GM18873 (cell line): Measurements from ENCODE around the gene DOK5.
A peak's percentile ranks its signal among the peaks of the same experiment; 100 is the strongest.

Experiments used
- ATAC-seq: cut with Tn5 transposase; IDR thresholded peaks from one replicate; pipeline ENCODE4 v1.9.1; 2021; ENCODE audit warnings: mild to moderate bottlenecking, moderate library complexity, moderate number of reproducible peaks; ENCODE audit not compliant: unreplicated experiment, low FRiP score

DOK5 gene

DNA sequence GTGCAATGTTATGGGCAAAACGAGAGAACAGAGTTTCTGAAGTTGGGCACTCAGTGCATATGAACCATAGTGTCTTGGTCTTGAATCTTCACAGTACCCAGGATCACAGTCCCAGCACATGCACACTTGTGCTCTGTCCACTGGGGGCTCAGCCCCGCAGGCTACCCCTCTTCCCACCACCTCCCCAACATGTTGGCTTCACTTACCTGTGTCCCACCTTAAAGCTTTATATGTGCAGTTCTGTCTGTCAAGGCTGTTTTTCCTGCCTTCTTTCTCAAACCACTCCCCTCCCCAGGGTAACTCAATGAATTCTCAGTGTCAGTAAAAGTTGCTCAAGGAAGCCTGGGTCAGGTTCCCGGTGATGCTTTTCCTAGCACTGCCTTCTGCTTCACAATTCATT lies 129.9 kb downstream of the DOK5 start:
- no peak for ATAC-seq

DNA sequence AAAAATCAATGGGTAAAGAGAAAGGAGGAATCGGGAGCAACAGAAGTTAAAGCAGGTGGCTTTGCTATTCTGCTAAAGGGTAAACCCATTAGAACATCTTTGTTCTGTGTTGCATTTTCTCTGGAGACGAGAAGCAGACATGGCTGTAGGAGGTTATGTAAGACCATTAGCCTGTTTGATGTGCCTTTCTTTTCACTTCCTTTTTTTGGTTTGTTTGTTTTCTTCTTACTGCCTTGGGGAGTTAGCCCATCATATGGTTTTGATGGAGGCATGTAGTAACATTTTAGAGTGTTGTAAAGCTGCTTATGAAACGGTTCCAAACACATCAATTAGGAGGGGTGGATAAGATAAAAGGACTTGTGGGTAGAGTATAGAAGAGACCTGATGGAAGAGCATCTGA lies 131.0 kb downstream of the DOK5 start:
- no peak for ATAC-seq

DNA sequence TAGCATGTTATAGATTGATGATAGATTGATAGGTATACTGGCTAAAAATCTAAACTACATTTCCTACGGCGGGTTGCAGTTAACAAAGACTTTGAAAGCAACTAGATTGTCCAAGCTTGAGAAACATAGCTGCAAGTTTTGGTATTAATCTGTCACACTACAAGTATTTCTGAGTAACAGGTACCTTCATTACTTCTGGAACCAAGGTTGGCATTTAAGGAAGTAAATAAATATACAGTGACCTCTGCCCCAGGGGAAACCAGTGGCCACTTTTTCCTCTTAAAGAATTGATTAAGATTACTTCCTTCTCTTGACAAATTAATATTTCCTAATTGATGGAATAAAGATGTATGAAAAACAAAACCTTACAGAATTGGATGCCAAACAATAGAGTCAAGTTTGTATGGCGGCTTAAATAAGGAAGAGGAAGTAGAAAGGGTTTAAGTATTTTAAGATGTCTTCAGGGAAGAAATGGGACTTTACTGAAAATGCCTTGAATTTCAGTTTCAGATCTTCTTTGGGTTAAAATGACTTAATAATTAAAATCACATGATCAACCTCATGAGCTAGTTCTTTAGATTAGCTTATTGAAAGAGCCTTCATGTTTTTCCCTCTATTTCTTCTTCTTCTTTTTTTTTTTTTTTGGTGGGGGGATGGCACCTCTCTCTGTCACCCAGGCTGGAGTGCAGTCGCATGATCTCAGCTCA lies 132.8 kb downstream of the DOK5 start:
- no peak for ATAC-seq

DNA sequence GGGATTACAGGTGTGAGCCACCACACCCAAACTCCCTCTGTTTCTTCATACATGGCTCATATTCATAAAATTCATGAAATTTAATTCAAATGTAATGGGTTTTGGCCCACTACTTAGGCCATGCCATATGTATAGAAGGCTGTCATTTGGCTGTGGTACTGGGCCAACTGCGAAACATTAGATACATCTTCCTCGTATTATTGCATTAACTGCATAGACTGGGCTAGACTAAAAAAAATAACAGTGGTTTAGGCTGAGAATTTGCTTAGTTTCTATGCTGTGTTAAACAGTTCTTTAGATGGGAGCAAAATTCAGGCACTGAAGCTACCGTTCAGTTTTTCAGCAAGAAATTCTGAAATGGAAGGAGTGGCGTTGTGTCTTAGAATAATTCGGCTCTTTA lies 133.6 kb downstream of the DOK5 start:
- no peak for ATAC-seq

DNA sequence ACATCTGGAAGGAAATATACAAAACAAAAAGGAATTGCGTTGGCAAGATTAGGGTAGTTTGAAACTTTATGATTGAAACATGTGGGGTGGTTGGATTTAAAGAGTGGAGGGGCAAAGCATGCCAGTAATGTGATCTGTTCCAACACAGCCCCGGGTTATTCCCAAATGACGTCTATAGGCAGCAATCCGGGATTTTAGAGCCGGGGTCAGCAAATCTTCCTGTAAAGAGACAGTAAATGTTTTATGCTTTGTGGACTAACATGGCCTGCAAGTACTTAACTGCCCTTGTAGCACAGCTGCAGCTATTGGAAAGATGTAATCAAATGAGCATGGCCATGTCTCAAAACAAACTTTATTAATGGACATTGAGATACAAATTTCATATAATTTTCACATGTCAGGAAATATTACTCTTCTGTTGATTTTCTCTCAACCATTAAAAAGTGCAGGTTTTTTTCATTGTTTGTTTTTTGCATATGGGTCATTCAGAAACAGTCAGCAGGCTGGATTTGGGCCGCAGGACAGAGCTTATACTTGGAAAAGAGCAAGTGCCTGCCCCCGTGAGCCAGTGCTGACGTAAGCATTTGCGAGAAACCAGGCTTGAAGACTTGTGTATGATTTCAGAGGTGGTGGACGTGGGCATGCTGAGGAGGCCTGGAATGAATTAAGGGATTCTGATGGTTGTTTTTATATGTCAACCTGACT lies 136.5 kb downstream of the DOK5 start:
- ATAC-seq: no peak

DNA sequence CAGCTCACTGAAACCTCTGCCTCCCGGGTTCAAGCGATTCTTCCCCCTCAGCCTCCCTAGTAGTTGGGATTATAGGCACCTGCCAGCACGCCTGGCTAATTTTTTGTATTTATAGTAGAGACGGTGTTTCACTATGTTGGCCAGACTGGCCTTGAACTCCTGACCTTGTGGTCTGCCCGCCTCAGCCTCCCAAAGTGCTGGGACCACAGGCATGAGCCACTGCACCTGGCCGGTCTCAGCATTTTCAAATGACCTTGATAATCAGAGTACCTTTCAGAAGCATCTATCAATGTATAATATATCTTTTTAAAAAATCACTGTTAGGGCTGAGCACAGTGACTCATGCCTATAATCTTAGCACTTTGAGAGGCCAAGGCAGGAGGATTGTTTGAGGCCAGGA lies 143.0 kb downstream of the DOK5 start:
- ATAC-seq: no peak

DNA sequence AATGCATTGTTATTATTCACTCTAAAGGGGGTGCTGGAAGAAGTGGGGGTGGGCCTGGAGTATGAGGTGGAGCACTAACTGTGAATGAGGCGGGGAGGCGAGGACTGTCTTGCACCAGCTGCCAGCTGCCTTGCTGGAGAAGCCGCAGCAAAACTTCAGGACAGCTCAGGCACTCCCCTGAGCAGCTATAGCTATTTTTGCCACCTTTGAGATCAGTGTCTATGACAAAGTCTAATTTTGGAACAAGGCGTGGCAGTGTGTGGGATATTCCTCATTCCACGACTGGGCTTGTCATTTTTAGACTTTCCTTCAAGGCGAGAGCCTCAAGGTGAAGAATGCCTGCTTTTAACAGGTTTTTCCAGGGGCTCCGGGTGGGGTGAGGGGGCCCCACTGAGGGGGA lies 143.8 kb downstream of the DOK5 start:
- no peak for ATAC-seq

DNA sequence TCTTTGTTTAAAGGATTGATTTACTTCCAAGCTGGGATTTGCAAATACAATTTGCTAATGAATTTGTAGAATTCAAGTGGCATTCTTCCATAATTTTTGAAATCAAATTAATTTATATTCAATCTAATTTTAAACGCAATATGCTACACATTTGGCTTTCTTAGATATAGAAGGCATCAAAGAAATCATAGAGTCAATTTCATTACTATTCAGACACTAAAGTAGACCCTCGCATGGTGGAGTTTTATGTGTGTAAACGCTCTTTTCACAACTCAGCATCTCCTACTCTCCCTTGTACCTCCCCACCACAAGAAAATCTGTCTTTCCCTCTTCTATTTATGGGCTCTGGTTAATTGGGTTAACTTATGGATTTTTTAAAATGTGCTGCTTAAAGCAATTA lies 144.3 kb downstream of the DOK5 start:
- no peak for ATAC-seq

DNA sequence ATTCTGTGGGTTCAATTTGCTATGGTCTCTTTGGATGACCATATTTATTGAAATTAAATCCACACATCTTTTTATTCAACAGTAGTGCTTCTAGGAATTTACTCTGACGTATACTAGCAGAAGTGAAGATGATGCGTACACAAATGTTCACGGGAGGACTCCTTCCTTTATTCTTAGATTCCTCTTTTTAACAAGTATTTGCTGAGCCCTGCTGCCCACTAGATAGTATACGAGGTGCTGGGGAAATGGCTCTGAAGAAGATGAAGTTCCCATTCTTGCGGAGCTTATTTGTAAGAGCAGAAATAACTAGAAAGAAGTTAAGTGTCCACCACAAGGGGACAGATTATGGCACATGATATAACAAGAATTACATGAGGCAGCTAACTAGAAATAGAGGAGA lies 145.2 kb downstream of the DOK5 start:
- ATAC-seq: no peak

DNA sequence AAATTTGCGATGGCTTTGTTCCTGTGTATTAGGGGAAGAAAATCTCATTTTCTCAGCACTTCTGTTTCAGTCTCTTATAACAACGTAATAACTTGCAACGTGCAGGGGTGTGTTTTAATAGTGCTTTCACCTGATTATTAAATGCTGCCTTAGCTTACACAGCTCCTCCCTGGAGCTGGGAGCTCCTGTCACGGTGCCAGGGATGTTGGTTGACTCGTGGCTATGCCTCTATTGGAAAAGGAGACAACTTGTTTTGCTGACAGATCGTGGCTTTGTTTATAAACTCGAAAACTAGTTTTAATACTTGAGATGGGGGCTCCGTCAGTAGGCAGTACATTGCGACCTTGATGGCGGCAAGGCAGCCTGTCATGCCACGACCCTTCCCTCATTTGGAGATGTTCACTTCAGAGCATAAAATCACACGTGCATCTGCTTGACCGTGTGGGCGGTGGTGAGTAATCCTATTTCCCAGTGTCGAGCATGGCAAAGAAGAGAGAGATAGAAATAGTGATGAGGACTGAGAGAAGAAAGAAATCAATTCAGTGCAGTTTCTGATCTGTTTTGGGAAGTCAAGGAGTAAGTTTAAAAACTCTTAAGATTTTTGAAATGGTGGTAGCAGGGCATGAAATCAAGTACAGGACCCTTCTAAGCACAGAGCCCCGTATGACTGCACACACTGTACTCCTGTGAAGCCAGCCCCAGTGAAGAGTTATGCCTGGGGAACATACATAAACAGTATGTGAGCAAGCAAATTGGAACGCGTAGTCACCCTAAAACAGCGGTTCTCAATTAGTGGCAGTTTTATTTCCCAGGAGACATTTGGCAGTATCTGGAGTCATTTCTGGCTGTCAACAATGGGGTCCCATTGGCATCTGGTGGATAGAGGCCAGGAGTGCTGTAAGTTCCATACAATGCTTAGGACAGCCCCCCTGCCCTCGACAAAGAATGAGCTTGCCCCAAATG lies 147.2 kb downstream of the DOK5 start:
- ATAC-seq: no peak

DNA sequence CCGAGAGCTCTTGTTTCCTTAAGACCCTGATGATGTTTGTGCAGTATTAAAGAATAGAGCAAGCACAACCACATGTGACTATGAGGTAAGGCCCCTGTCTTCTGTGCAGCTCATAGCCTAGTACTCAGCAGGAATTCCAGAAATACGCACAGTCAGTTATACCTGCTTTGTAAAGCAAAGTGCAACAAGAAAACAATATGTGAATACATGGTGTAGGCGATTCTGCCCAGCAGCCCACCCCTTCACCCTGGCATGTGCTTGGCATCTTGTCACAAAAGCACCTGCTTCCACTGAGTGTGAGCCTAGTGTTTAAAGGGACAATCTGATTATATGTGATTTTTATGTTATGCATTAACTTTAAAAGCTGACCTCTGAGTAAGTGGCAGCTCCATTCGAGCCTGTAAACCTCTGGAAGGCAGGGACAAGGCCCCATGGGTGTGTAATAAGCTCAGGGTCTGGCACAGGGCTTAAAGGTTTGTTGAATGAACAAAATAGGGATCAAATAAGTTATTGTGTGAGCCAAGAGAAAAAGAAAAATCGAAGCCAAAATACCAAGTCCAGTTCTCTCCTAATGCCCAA lies 148.7 kb downstream of the DOK5 start:
- ATAC-seq: no peak

DNA sequence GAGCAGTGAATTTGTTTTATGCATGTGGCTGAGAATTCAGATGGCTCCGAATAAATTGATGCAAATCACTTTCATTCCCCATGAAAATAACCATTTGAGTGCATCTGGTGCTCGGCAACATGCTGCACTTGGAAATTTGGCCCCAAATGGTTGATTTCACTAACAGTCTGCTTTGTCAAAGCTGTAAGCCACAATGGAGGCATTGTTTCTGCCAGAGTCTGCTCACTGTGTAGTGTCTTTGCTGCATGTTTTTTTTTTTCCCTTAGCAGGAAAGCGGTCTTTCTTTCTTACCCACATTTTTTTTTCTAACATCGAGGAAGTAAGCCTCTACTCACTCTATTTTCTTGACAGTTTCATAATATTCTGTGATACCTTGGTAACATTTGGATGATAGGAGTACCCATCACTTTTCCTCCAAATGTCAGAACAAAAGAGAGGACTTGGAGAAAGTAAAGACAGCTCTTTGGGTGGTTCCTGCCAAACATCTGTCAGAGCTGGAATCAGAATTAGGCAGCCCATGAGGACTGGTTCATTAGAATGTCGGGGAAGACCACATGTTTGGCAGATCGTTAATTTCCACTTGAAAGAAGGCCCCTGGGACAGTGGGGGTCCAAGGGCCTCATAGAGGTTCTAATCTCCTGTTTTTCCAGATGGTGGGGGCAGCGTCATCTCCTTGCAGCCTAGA lies 149.5 kb downstream of the DOK5 start:
- ATAC-seq: no peak

DNA sequence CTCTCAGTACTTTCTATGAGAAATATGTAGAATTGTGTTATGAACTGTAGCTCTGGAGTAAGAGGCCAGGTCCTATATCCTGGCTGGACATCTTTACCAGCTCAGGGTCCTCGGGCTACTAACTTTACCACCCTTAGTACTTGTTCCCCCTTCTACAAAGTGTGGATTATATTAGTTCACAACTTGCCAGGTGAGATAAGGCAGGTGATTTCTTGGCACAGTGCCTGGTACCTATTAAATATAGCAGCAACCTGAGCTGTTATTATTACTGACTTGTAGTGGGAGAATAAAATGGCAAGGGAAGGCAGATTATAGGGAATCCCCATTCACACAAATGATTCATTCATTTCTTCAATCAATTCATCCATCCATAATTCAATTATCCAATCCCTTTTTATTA lies 150.1 kb downstream of the DOK5 start:
- no peak for ATAC-seq

DNA sequence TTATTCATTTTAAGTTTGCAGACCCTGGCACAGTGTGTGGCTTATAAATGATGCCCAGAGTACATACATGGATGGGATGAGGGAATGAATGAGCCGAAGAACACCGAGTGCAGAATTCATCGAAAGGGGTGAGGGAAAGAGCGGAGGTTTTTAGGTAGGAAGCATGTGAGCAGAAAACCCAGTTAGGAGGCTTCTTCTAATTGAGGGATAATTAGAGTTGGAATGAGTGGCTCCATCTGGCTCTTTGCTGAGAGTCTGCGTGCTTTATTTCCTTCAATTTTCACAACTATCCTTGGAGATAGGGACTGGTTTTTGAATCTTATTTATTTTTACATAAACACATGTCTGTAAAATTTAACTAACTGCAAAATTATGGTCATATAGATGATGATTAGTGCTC lies 150.7 kb downstream of the DOK5 start:
- ATAC-seq: no peak

DNA sequence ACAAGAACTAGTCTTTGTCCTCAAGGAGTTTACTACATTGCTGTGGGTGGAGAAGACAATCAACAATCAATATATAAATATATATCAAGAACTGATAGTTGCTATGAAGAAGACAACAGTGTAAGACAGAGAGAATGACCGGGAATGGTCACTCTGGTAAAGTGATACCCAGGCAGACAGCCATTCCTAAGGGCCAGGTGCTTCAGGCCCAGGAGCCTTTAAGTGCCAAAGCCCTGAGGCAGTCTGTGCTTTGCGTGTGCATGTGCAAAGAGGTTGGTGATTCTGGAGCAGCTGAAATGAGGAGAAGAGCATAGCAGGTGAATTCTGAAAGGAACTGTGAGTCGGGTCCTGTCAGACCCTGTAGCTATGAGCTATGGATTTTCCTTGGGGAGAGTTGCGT lies 154.2 kb downstream of the DOK5 start:
- no peak for ATAC-seq

DNA sequence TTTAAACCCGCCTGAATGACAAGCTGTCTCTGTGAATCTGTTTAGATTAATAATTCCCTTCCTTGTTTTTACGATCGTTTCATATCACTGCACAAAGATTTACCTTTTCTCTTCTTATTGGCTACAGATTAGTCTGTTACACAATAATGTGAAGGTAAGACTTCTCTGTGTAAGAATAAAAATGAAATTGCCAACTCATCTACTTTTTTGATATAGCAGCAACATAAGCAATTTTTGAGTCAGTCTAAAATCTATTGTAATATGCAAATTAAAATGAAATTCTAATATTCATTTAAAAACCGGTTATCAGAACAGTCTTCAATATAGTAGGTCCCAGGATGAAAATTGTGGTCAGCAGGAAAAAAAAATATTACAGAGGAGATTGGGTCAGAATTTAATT lies 155.2 kb downstream of the DOK5 start:
- ATAC-seq: no peak

DNA sequence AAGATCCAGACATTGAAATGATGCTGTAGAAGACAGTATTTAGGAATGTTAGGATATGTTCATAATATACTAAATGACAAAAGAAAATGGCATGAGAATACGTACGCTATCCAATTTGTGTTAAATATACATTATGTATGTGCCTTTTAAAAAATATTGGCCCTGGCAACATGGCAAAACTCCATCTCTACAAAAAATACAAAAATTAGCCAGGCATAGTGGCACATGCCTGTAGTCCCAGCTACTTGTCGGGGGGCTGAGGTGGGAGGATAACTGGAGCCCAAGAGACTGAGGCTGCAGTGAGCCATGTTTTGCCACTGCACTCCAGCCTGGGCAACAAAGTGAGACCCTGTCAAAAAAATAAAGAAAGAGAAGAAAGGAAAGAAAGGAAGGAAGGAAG lies 155.7 kb downstream of the DOK5 start:
- no peak for ATAC-seq

DNA sequence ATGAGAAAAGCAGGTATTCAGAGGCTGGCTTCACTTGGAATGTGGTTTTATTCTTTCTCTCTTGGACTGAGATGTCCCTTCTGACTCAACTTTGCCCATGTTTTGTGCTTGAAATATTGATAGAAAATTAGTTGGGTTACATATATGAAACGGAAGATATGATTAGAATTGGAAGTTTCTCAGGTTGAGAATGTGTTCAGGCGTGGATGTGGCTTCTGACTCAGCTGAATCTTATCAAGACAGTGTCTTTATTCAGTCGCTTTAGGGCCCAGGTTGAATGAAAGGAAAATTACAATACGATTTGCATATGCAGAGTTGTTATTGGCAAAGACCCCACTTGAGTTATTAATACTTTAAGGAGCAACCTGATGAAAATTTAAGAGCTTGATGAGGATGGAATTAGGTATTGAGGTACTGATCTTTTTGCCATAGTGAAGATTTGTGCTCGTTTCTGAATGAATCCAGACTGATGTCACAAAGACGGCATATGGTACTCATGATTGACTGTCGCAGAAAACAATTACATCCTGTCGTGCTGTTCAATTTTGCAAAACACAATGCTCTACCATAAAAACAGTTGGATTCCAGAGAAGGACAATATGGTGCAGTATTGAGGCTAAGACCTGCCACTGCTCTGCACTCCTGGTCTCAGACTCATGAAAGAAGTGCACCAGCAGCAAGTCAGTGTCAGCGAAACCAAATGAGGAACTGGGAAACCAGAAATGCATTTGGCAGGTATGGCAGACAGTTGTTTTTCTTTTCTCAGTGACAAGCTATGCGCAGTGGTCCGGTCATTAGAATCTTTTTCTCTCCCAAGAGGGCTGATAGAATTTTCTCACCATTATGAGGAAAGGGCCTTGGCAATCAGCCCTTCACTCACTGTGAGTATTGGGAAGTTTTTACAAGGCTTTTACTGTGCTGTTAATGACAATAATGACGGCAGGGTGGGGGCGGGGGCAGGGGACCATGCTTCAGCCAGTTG lies 158.3 kb downstream of the DOK5 start:
- ATAC-seq: peak; percentile 98

DNA sequence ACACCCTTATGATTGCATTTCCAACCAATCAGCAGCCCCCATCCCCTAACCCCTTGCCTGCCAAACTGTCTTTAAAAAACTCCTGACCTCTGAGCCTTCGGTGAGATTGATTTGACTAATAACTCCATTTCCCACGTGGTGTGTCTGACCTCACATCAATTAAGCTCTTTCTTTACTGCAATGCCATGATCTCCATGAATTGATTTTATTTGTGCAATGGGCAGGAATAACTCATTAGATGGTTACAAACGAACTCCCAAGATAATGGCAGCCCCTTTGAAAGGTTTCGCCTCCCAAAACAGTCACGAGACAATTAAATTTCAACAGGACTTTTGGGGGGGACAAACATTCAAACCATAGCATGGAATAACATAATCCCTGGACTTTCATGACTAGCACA lies 161.2 kb downstream of the DOK5 start:
- no peak for ATAC-seq
